GM12878 (cell line): ENCODE data around the gene VKORC1. TPM values are rescaled to one million over a fixed set of nuclear protein-coding genes. Genes with fewer than 3 reads are reported as not detected.

Source experiments
- ASH2L ChIP-seq: fragments of 300-600, 200-600 bp; sonication (generic); IDR thresholded peaks from 2 replicates; pipeline ENCODE4 v1.6.1; 2017; ENCODE audit warnings: low read depth, mild to moderate bottlenecking, borderline replicate concordance
- BCL11A ChIP-seq: IDR thresholded peaks from 2 replicates; pipeline ENCODE4 v1.6.1; 2011; ENCODE audit warnings: low read depth, low read length
- BHLHE40 ChIP-seq, 2 experiments: fragments of 450-650 bp in 1 of 2; IDR thresholded peaks; 2 replicates each; pipeline ENCODE4 v1.6.1; 2011 to 2017; ENCODE audit warnings: low read depth in 2 of 2, borderline replicate concordance in 1 of 2, improper control_type of control experiment in 1 of 2, low read length in 1 of 2, mild to moderate bottlenecking in 1 of 2
- CHD4 ChIP-seq: fragments of 200-600 bp; sonication (generic); IDR thresholded peaks from 2 replicates; pipeline ENCODE4 v1.6.1; 2016; ENCODE audit warnings: mild to moderate bottlenecking
- CREB1 ChIP-seq: IDR thresholded peaks from 2 replicates; pipeline ENCODE4 v1.6.1; 2012; ENCODE audit warnings: low read depth, mild to moderate bottlenecking, inconsistent platforms
- MTA2 ChIP-seq: fragments of 450-650 bp; IDR thresholded peaks from 2 replicates; pipeline ENCODE4 v1.6.1; 2016; ENCODE audit warnings: low read depth, mild to moderate bottlenecking, moderate library complexity
- NKRF ChIP-seq: fragments of 450-650 bp; conservative IDR thresholded peaks from 2 replicates; pipeline ENCODE4 v1.6.1; 2017; ENCODE audit warnings: mild to moderate bottlenecking, moderate library complexity
- NR2C1 ChIP-seq: fragments of 450-650 bp; IDR thresholded peaks from 2 replicates; pipeline ENCODE4 v1.6.1; 2017; ENCODE audit warnings: antibody characterized with exemption, mild to moderate bottlenecking, moderate library complexity
- RCOR1 ChIP-seq: conservative IDR thresholded peaks from 2 replicates; pipeline ENCODE4 v1.6.1; 2012; ENCODE audit warnings: low read depth, low read length, improper control_type of control experiment
- RELA ChIP-seq: fragments of 450-650 bp; IDR thresholded peaks from 2 replicates; pipeline ENCODE4 v1.8.0; 2014; ENCODE audit warnings: borderline replicate concordance; ENCODE audit not compliant: partially characterized antibody
- SMAD1 ChIP-seq: fragments of 450-650 bp; IDR thresholded peaks from 2 replicates; pipeline ENCODE4 v1.6.1; 2018; ENCODE audit warnings: mild to moderate bottlenecking, low read depth; ENCODE audit not compliant: partially characterized antibody
- SP1 ChIP-seq: IDR thresholded peaks from one replicate; pipeline ENCODE4 v1.6.1; 2011; ENCODE audit warnings: low read depth, low read length
- SRF ChIP-seq, 2 experiments: IDR thresholded peaks; 2 replicates each; pipeline ENCODE4 v1.6.1; 2011; ENCODE audit warnings: low read depth in 2 of 2, low read length in 2 of 2, mild to moderate bottlenecking in 1 of 2, moderate library complexity in 1 of 2
- STAT1 ChIP-seq: fragments of 450-650 bp; conservative IDR thresholded peaks from 2 replicates; pipeline ENCODE4 v1.6.1; 2014; ENCODE audit warnings: antibody characterized with exemption, mild to moderate bottlenecking
- SUZ12 ChIP-seq: fragments of 200-600 bp; sonication (generic); IDR thresholded peaks from one replicate; pipeline ENCODE4 v1.6.1; 2018; ENCODE audit warnings: antibody characterized with exemption, mild to moderate bottlenecking; ENCODE audit not compliant: unreplicated experiment
- TAF1 ChIP-seq: IDR thresholded peaks from 2 replicates; pipeline ENCODE4 v1.6.1; 2011; ENCODE audit warnings: mild to moderate bottlenecking, low read depth, low read length, borderline replicate concordance
- TCF12 ChIP-seq: IDR thresholded peaks from 2 replicates; pipeline ENCODE4 v1.6.1; 2011; ENCODE audit warnings: low read depth, mild to moderate bottlenecking, low read length
- TCF3 ChIP-seq: IDR thresholded peaks from 2 replicates; pipeline ENCODE4 v1.6.1; 2012; ENCODE audit warnings: low read depth, mild to moderate bottlenecking, low read length, borderline replicate concordance; ENCODE audit not compliant: insufficient read depth
- TCF7 ChIP-seq: IDR thresholded peaks from 2 replicates; pipeline ENCODE4 v1.6.1; 2014; ENCODE audit warnings: antibody characterized with exemption, borderline replicate concordance
- WRNIP1 ChIP-seq: IDR thresholded peaks from 2 replicates; pipeline ENCODE4 v1.6.1; 2011; ENCODE audit warnings: low read depth, low read length, improper control_type of control experiment, borderline replicate concordance
- ZBTB11 ChIP-seq: fragments of 450-650 bp; formaldehyde crosslinking; IDR thresholded peaks from 2 replicates; pipeline ENCODE4 v1.5.0; 2022; ENCODE audit warnings: mild to moderate bottlenecking, missing genetic modification characterization
- ZNF217 ChIP-seq: fragments of 450-650 bp; IDR thresholded peaks from 2 replicates; pipeline ENCODE4 v1.6.1; 2017; ENCODE audit warnings: antibody characterized with exemption, mild to moderate bottlenecking
- ZNF622 ChIP-seq: fragments of 450-650 bp; IDR thresholded peaks from 2 replicates; pipeline ENCODE4 v1.6.1; 2017; ENCODE audit warnings: mild to moderate bottlenecking, inconsistent platforms
- polyA plus RNA-seq, 11 experiments: library from polyadenylated mRNA; depleted of rRNA in 4 of 11; unstranded in 6 of 11; stranded (reverse) in 5 of 11; fragments of >200 nt; fragmentation: Nextera tagmentation in 4 of 11; fragmentation: Illumina TruSeq in 1 of 11; extraction: Ambion mirVana in 4 of 11; extraction: Trizol in 1 of 11; gene quantifications; 1 replicate in 1 of 11; 2 replicates in 10 of 11; pipeline versions ENCODE4 v1.2.1 to v1.2.3, GENCODE V29; 2011 to 2016; ENCODE audit warnings: inconsistent platforms in 2 of 11, missing spikeins in 2 of 11, low read depth in 1 of 11
- total RNA-seq, 4 experiments: library from RNA; depleted of rRNA in 3 of 4; stranded (reverse); fragments of >200 nt in 3 of 4; fragmentation: Illumina TruSeq in 1 of 4; extraction: Trizol in 1 of 4; gene quantifications; 2 replicates each; pipeline versions ENCODE4 v1.2.1 to v1.2.3, GENCODE V29; 2013 to 2021

The VKORC1 gene
- total and polyA plus RNA-seq, 10 of the 15 experiments (the other 5 are each of a cell fraction or from before 2014, with no cell fraction given): 19.8 to 140 (median 57.7) TPM

GRCh38 chr16:31117384-31118222, 23.0 kb upstream of the VKORC1 start, which contains the start of gene KAT8 (continued):
- peak in 1 of 2 experiments; percentile 71; a peak in 2 of 4 replicates for TF ChIP-seq BHLHE40 (IDR thresholded peaks at IDR 0.05; ENCODE audit: borderline replicate concordance in 1 of 2, low read depth in 2 of 2, low read length in 1 of 2)
- TF ChIP-seq SP1: peak; percentile 78
- peak; percentile 97 for TF ChIP-seq CREB1
- peak in 1 of 2 experiments; percentile 46; a peak in 1 of 4 replicates for TF ChIP-seq SRF (IDR thresholded peaks at IDR 0.05; ENCODE audit: low read depth in 2 of 2, low read length in 2 of 2)
- no peak for TF ChIP-seq SMAD1
- TF ChIP-seq SUZ12: no peak
- no peak for TF ChIP-seq TCF7
- TF ChIP-seq ZBTB11: no peak
- peak; percentile 67 for TF ChIP-seq RELA
- no peak for TF ChIP-seq BCL11A
- TF ChIP-seq TAF1: peak; percentile 91; the same call in 1 of the 2 replicates
- 0 out of 2 replicates have a peak, but pooled peaks have one; percentile 22 for TF ChIP-seq ZNF217
- peak; percentile 99 for TF ChIP-seq NR2C1
- TF ChIP-seq MTA2: peak; percentile 64; the same call in 1 of the 2 replicates
- TF ChIP-seq ASH2L: 0 out of 2 replicates have a peak, but pooled peaks have one; percentile 38
- TF ChIP-seq RCOR1: 0 out of 2 replicates have a peak, but pooled peaks have one; percentile 33
- TF ChIP-seq TCF12: peak; percentile 50; the same call in 1 of the 2 replicates
- TF ChIP-seq NKRF: 0 out of 2 replicates have a peak, but pooled peaks have one; percentile 47
- TF ChIP-seq TCF3: no peak
- no peak for TF ChIP-seq WRNIP1
- TF ChIP-seq ZNF622: no peak
- no peak for TF ChIP-seq CHD4
- 0 out of 2 replicates have a peak, but pooled peaks have one; percentile 31 for TF ChIP-seq STAT1
